GM23338 (cell line): Measurements from ENCODE around the gene CLPTM1L. TPM values are rescaled to one million over a fixed set of nuclear protein-coding genes. Genes with fewer than 3 reads are reported as not detected.

ENCODE experiments used
- ATAC-seq: fragments of 200-7000 bp; cut with Tn5 transposase; 3 replicates; pipeline ENCODE4 v1.9.1; 2020
- DNase-seq: peaks from one replicate; pipeline ENCODE4 v3.0.0-alpha.2; 2015; ENCODE audit warnings: low spot score
- H2AFZ ChIP-seq: fragments of 200-600 bp; sonication (generic); 2 replicates; pipeline ENCODE4 v1.8.0; 2016; ENCODE audit warnings: antibody characterized with exemption, mild to moderate bottlenecking, moderate library complexity
- H3F3A ChIP-seq: fragments of 200-600 bp; sonication (generic); replicated peaks from 2 replicates; pipeline ENCODE4 v1.8.0; 2017; ENCODE audit warnings: antibody characterized with exemption, mixed run types, low read depth
- H3K27ac ChIP-seq: fragments of 200-600 bp; sonication (generic); 2 replicates; pipeline ENCODE4 v1.6.1; 2016; ENCODE audit warnings: low read depth
- H3K27me3 ChIP-seq: fragments of 200-600 bp; sonication (generic); 2 replicates; pipeline ENCODE4 v1.8.0; 2016; ENCODE audit warnings: mild to moderate bottlenecking, mixed run types, moderate library complexity; ENCODE audit not compliant: insufficient read depth
- H3K36me3 ChIP-seq: fragments of 200-600 bp; sonication (generic); 2 replicates; pipeline ENCODE4 v1.8.0; 2016; ENCODE audit warnings: mild to moderate bottlenecking; ENCODE audit not compliant: insufficient read depth
- H3K4me1 ChIP-seq: fragments of 200-600 bp; sonication (generic); 2 replicates; pipeline ENCODE4 v1.8.0; 2016; ENCODE audit warnings: mild to moderate bottlenecking, moderate library complexity; ENCODE audit not compliant: insufficient read depth
- H3K4me2 ChIP-seq: fragments of 200-600 bp; sonication (generic); 2 replicates; pipeline ENCODE4 v1.7.1; 2017; ENCODE audit warnings: mixed run types
- H3K4me3 ChIP-seq: fragments of 200-600 bp; sonication (generic); 2 replicates; pipeline ENCODE4 v1.6.1; 2016; ENCODE audit warnings: mixed run types
- H3K79me2 ChIP-seq: fragments of 200-600 bp; sonication (generic); replicated peaks from 2 replicates; pipeline ENCODE4 v1.8.0; 2017; ENCODE audit warnings: mild to moderate bottlenecking; ENCODE audit not compliant: insufficient read depth
- H3K9me2 ChIP-seq: fragments of 200-600 bp; sonication (generic); 2 replicates; pipeline ENCODE4 v1.8.0; 2017; ENCODE audit not compliant: insufficient read depth
- H4K20me1 ChIP-seq: fragments of 200-600 bp; sonication (generic); replicated peaks from 2 replicates; pipeline ENCODE4 v1.8.0; 2017; ENCODE audit warnings: mild to moderate bottlenecking; ENCODE audit not compliant: insufficient read depth
- H3K27ac Mint-ChIP-seq: 2 replicates; pipeline ENCODE4 v1.8.0; 2020; ENCODE audit warnings: inconsistent platforms, mild to moderate bottlenecking, moderate library complexity, mixed read lengths
- H3K27me3 Mint-ChIP-seq: 3 replicates; pipeline ENCODE4 v1.8.0; 2022; ENCODE audit warnings: low read depth, mild to moderate bottlenecking, moderate library complexity, mixed read lengths, inconsistent platforms; ENCODE audit not compliant: insufficient read depth, poor library complexity
- H3K36me3 Mint-ChIP-seq: 3 replicates; pipeline ENCODE4 v1.8.0; 2021; ENCODE audit warnings: low read depth, mild to moderate bottlenecking, inconsistent platforms, moderate library complexity, mixed read lengths
- H3K4me1 Mint-ChIP-seq: 3 replicates; pipeline ENCODE4 v1.8.0; 2020; ENCODE audit warnings: mild to moderate bottlenecking, inconsistent platforms, mixed read lengths
- H3K4me3 Mint-ChIP-seq: 3 replicates; pipeline ENCODE4 v1.8.0; 2021; ENCODE audit warnings: moderate library complexity, mild to moderate bottlenecking, inconsistent platforms, mixed read lengths
- H3K9me3 Mint-ChIP-seq: 3 replicates; pipeline ENCODE4 v1.8.0; 2020; ENCODE audit warnings: moderate library complexity, mild to moderate bottlenecking, inconsistent platforms, mixed read lengths
- CREB1 ChIP-seq: fragments of 250-450 bp; sonication (Bioruptor Pico); IDR thresholded peaks from 2 replicates; pipeline ENCODE4 v1.5.0; 2020; ENCODE audit warnings: low read depth, mild to moderate bottlenecking, moderate library complexity
- CTCF ChIP-seq, 2 experiments: fragments of 200-600 bp in 1 of 2; sonication (generic) in 1 of 2; conservative IDR thresholded peaks; 2 replicates each; pipeline versions ENCODE4 v1.5.1 to v1.6.1; 2016 to 2017; ENCODE audit warnings: antibody characterized with exemption in 2 of 2, low read depth in 2 of 2, mild to moderate bottlenecking in 2 of 2, moderate library complexity in 1 of 2
- ETS1 ChIP-seq: IDR thresholded peaks from 2 replicates; pipeline ENCODE4 v1.6.1; 2016; ENCODE audit warnings: antibody characterized with exemption
- EZH2 ChIP-seq: fragments of 200-600 bp; sonication (generic); IDR thresholded peaks from one replicate; pipeline ENCODE4 v1.8.0; 2017; ENCODE audit warnings: antibody characterized with exemption, mild to moderate bottlenecking, low read depth; ENCODE audit not compliant: unreplicated experiment
- EZH2phosphoT487 ChIP-seq: fragments of 200-600 bp; sonication (generic); IDR thresholded peaks from one replicate; pipeline ENCODE4 v1.8.1; 2018; ENCODE audit warnings: antibody characterized with exemption; ENCODE audit not compliant: unreplicated experiment
- JUNB ChIP-seq: IDR thresholded peaks from one replicate; pipeline ENCODE4 v1.6.1; 2016; ENCODE audit warnings: antibody characterized with exemption; ENCODE audit not compliant: unreplicated experiment
- NANOG ChIP-seq: IDR thresholded peaks from 2 replicates; pipeline ENCODE4 v1.6.1; 2016; ENCODE audit warnings: antibody characterized with exemption, borderline replicate concordance
- POLR2AphosphoS5 ChIP-seq: IDR thresholded peaks from 2 replicates; pipeline ENCODE4 v1.6.1; 2016; ENCODE audit warnings: antibody characterized with exemption, low read depth
- STAT1 ChIP-seq: IDR thresholded peaks from one replicate; pipeline ENCODE4 v1.6.1; 2016; ENCODE audit warnings: antibody characterized with exemption; ENCODE audit not compliant: unreplicated experiment
- ZNF114 ChIP-seq: fragments of 250-450 bp; sonication (Bioruptor Pico); IDR thresholded peaks from 2 replicates; pipeline ENCODE4 v1.5.0; 2020; ENCODE audit warnings: mild to moderate bottlenecking, moderate library complexity
- ZNF331 ChIP-seq: fragments of 250-450 bp; sonication (Bioruptor Pico); IDR thresholded peaks from 2 replicates; pipeline ENCODE4 v1.5.0; 2020; ENCODE audit warnings: low read depth, mild to moderate bottlenecking, moderate library complexity
- polyA plus RNA-seq: library from polyadenylated mRNA; unstranded; fragments of >200 nt; fragmentation: Nextera tagmentation; extraction: Ambion mirVana; gene quantifications from 2 replicates; pipeline ENCODE4 v1.2.1, GENCODE V29; 2016
- total RNA-seq: library from RNA; depleted of rRNA; stranded (reverse); fragments of >200 nt; shearing (Covaris generic); gene quantifications from 2 replicates; pipeline ENCODE4 v1.2.3, GENCODE V29; 2014
- TF ChIP-seq, protein P1 (sequence below): IDR thresholded peaks from one replicate; pipeline ENCODE4 v1.6.1; 2018; ENCODE audit warnings: antibody characterized with exemption; ENCODE audit not compliant: unreplicated experiment
- TF ChIP-seq, protein P2 (sequence below): fragments of 250-450 bp; sonication (Bioruptor Pico); IDR thresholded peaks from 2 replicates; pipeline ENCODE4 v1.5.0; 2020; ENCODE audit warnings: mild to moderate bottlenecking, moderate library complexity

Gene CLPTM1L
- total and polyA plus RNA-seq, 2 experiments from 2014 or later: 39.9 to 110 TPM

DNA sequence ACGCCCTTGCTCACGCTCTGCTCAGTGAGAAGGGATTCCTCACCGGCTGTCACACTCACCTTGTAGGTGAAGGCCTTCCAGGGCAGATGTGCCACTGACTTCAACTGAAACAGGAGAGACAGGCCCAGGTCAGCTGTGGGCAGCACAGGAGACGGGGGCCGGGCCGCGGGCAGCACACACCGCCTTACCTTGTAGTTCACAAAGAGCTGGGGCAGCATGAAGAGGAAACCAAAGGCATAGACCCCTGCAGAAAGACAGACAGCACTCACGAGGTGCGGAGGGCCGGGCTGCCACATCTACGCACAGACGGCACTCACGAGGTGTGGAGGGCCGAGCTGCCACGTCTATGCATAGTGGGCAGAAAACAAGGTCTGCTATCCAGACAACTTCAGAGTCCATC is 23.3 kb downstream of the CLPTM1L start:
- ATAC-seq (no peak), DNase-seq (no peak)
- Histone ChIP-seq H3K36me3 (peaks cover 8% of the 10 kb centered on the region; the same call in 1 of the 2 replicates), H3K4me3 (no peak overlapping the region), H3K9me2 (no peaks in the 10 kb centered on the region), H3K79me2 (no peaks in the 10 kb centered on the region), H4K20me1 (peaks cover 4% of the 10 kb centered on the region; the same call in 1 of the 2 replicates), H3F3A (peaks cover 11% of the 10 kb centered on the region; the same call in 1 of the 2 replicates), H3K27me3 (no peaks in the 10 kb centered on the region), H3K27ac (no peak overlapping the region), H3K4me2 (no peak overlapping the region), H3K4me1 (peaks cover 7% of the 10 kb centered on the region; the same call in 1 of the 2 replicates), H2AFZ (no peak overlapping the region)
- H3K36me3 Mint-ChIP-seq: peaks cover 65% of the 10 kb centered on the region
- H3K27me3 Mint-ChIP-seq: peaks cover 5% of the 10 kb centered on the region
- TF ChIP-seq CTCF (conservative IDR thresholded peaks at IDR 0.05; ENCODE audit: low read depth in 2 of 2) (no peak), ZNF114 (CRISPR knock-in tag) (no peak), POLR2AphosphoS5 (no peak), ZNF331 (CRISPR knock-in tag) (no peak), JUNB (no peak), STAT1 (no peak), EZH2phosphoT487 (no peak), NANOG (no peak), EZH2 (no peak), CREB1 (no peak), ETS1 (no peak)
- TF ChIP-seq, protein P1, sequence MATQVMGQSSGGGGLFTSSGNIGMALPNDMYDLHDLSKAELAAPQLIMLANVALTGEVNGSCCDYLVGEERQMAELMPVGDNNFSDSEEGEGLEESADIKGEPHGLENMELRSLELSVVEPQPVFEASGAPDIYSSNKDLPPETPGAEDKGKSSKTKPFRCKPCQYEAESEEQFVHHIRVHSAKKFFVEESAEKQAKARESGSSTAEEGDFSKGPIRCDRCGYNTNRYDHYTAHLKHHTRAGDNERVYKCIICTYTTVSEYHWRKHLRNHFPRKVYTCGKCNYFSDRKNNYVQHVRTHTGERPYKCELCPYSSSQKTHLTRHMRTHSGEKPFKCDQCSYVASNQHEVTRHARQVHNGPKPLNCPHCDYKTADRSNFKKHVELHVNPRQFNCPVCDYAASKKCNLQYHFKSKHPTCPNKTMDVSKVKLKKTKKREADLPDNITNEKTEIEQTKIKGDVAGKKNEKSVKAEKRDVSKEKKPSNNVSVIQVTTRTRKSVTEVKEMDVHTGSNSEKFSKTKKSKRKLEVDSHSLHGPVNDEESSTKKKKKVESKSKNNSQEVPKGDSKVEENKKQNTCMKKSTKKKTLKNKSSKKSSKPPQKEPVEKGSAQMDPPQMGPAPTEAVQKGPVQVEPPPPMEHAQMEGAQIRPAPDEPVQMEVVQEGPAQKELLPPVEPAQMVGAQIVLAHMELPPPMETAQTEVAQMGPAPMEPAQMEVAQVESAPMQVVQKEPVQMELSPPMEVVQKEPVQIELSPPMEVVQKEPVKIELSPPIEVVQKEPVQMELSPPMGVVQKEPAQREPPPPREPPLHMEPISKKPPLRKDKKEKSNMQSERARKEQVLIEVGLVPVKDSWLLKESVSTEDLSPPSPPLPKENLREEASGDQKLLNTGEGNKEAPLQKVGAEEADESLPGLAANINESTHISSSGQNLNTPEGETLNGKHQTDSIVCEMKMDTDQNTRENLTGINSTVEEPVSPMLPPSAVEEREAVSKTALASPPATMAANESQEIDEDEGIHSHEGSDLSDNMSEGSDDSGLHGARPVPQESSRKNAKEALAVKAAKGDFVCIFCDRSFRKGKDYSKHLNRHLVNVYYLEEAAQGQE: no peak
- TF ChIP-seq, protein P2, sequence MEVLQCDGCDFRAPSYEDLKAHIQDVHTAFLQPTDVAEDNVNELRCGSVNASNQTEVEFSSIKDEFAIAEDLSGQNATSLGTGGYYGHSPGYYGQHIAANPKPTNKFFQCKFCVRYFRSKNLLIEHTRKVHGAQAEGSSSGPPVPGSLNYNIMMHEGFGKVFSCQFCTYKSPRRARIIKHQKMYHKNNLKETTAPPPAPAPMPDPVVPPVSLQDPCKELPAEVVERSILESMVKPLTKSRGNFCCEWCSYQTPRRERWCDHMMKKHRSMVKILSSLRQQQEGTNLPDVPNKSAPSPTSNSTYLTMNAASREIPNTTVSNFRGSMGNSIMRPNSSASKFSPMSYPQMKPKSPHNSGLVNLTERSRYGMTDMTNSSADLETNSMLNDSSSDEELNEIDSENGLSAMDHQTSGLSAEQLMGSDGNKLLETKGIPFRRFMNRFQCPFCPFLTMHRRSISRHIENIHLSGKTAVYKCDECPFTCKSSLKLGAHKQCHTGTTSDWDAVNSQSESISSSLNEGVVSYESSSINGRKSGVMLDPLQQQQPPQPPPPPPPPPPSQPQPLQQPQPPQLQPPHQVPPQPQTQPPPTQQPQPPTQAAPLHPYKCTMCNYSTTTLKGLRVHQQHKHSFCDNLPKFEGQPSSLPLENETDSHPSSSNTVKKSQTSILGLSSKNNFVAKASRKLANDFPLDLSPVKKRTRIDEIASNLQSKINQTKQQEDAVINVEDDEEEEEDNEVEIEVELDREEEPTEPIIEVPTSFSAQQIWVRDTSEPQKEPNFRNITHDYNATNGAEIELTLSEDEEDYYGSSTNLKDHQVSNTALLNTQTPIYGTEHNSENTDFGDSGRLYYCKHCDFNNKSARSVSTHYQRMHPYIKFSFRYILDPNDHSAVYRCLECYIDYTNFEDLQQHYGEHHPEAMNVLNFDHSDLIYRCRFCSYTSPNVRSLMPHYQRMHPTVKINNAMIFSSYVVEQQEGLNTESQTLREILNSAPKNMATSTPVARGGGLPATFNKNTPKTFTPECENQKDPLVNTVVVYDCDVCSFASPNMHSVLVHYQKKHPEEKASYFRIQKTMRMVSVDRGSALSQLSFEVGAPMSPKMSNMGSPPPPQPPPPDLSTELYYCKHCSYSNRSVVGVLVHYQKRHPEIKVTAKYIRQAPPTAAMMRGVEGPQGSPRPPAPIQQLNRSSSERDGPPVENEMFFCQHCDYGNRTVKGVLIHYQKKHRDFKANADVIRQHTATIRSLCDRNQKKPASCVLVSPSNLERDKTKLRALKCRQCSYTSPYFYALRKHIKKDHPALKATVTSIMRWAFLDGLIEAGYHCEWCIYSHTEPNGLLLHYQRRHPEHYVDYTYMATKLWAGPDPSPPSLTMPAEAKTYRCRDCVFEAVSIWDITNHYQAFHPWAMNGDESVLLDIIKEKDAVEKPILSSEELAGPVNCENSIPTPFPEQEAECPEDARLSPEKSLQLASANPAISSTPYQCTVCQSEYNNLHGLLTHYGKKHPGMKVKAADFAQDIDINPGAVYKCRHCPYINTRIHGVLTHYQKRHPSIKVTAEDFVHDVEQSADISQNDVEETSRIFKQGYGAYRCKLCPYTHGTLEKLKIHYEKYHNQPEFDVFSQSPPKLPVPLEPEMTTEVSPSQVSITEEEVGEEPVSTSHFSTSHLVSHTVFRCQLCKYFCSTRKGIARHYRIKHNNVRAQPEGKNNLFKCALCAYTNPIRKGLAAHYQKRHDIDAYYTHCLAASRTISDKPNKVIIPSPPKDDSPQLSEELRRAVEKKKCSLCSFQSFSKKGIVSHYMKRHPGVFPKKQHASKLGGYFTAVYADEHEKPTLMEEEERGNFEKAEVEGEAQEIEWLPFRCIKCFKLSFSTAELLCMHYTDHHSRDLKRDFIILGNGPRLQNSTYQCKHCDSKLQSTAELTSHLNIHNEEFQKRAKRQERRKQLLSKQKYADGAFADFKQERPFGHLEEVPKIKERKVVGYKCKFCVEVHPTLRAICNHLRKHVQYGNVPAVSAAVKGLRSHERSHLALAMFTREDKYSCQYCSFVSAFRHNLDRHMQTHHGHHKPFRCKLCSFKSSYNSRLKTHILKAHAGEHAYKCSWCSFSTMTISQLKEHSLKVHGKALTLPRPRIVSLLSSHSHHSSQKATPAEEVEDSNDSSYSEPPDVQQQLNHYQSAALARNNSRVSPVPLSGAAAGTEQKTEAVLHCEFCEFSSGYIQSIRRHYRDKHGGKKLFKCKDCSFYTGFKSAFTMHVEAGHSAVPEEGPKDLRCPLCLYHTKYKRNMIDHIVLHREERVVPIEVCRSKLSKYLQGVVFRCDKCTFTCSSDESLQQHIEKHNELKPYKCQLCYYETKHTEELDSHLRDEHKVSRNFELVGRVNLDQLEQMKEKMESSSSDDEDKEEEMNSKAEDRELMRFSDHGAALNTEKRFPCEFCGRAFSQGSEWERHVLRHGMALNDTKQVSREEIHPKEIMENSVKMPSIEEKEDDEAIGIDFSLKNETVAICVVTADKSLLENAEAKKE (CRISPR knock-in tag): no peak
- H3K9me3 Mint-ChIP-seq: no peaks in the 10 kb centered on the region; the same call in 1 of the 3 replicates
- H3K4me1 Mint-ChIP-seq: peaks cover 7% of the 10 kb centered on the region
- no peak overlapping the region for H3K27ac Mint-ChIP-seq
- no peak overlapping the region for H3K4me3 Mint-ChIP-seq
